T-helper 1 cell (primary cell): Measurements from ENCODE around the gene RANGRF.

ENCODE experiments used
- DNase-seq, 5 donors: peaks; one replicate each; pipeline ENCODE4 v3.0.0-alpha.2; 2012 to 2020

RANGRF gene

DNA sequence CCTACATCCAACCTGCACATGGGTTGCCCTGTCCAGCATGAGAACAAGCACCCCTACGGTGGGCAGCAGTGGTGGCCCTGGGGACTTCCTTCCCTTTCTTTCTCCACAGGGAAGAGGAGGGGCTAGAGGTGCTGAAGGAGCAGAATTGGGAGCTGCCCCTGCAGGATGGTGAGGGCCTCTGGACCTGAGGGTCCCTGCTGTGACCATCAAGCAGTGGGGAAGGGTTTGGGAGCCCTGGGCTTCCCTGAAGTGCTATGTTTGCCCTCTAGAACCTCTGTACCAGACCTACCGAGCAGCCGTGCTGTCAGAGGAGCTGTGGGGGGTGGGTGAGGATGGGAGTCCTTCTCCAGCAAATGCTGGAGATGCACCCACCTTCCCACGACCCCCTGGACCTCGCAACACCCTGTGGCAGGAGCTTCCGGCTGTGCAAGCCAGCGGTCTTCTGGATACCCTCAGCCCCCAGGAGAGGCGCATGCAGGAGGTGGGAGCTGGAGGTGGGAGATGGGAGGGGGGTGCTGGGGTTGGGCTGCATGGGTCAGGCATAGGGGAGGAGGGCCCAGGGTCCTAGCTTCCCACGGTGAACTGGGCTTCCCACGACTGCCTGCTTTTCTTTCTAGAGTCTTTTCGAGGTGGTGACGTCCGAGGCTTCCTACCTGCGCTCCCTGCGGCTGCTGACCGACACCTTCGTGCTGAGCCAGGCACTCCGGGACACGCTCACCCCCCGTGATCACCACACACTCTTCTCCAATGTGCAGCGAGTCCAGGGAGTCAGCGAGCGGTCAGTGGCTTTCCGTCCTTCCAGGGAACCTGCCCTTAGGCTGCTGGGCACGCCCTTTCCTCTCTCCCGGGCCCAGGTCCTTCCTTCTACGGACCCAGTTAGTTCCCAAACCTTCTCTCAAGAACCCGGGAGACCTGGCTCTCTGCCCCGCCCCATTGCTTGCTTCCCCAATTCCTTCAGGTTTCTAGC, 26.6 kb downstream of the RANGRF start:
- DNase-seq = no peak

DNA sequence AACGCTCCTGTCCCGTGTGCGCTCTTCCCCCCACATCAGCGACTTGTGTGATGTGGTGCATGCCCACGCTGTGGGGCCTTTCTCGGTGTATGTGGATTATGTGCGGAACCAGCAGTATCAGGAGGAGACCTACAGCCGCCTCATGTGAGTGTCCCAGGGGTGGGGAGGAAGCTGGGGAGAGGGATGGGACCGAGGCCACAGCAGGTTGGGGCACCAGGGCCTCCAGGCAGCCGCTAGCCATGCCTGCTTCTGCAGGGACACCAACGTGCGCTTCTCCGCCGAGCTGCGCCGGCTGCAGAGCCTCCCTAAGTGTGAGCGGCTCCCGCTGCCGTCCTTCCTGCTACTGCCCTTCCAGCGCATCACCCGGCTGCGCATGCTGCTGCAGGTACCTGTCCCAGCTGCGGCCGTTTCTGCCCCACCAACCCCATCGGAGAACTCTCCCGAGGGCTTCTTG, 27.3 kb downstream of the RANGRF start:
- no peak for DNase-seq

DNA sequence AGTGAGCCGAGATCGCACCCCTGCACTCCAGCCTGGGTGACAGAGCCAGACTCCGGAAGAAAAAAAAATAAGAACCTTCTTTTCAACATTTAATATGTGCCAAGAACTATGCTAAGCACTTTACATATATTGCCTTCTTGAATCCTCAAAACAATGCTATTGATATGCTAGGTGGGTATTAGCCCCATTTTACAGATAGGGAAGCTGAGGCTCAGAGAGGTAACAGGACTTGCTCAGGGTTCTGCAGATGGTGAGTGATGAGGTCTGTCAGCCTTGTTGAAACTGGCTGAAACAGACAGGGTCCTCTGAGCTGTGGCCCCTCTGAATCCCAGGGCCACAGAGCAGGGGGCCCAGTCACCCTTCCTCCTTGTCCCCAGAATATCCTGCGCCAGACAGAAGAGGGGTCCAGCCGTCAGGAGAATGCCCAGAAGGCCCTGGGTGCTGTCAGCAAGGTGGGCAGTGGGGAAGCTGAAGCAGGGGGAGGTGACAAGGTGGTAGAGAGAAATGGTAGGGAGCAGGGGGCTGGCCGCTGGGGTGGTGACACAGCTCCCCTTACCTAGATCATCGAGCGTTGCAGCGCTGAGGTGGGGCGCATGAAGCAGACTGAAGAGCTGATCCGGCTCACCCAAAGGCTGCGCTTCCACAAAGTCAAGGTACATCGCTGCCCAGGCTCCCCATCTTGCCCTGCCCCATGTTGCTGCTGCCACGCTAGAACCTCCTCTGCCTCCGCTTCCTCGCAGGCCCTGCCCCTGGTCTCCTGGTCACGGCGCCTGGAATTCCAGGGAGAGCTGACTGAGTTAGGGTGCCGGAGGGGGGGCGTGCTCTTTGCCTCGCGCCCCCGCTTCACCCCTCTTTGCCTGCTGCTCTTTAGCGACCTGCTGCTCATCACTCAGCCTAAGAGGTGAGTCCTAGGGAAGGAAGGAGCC, 29.8 kb downstream of the RANGRF start:
- no peak for DNase-seq

DNA sequence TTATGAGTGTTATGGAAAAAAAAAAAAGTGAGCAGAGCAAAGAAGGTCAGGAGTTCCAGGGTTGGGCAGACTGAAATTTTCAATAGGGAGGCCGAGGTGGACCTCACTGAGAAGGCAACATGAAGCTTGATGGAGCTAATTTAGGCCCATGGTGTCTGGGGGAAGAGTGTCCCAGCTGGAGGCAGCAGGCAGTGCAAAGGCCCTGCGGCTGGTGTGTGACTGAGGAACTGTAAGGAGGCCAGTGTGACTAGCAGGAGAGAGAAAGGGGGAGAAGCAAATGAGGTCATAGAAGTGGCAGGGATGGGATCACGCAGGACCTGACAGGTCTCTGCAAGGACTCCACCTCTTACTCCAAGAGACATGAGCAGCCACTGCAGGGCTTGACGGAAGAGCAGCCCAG, 31.8 kb downstream of the RANGRF start:
- no peak for DNase-seq

- no peak for DNase-seq
These were observed 32.5 kb downstream of the RANGRF start for GRCh38 chr17:8320990-8321389.

DNA sequence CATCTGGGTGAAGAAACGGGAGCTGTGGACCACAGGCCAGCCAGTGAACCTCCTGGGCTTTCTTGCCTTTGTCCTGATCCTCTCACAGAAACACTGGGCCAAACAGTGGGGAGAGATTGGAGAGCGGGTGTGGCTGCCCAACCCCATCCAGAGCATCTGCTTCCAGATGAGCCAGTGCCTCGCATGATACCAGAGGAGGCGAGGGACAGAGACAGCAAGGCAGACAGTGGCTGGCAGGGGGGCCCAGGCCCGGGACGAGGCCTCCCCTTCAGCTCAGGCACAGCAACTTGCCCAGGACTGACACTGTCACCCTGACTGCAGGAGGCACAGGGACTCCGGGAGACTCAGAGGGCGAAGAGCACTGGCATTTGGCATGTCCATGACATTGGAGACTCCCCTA, 33.6 kb downstream of the RANGRF start:
- DNase-seq = no peak

DNA sequence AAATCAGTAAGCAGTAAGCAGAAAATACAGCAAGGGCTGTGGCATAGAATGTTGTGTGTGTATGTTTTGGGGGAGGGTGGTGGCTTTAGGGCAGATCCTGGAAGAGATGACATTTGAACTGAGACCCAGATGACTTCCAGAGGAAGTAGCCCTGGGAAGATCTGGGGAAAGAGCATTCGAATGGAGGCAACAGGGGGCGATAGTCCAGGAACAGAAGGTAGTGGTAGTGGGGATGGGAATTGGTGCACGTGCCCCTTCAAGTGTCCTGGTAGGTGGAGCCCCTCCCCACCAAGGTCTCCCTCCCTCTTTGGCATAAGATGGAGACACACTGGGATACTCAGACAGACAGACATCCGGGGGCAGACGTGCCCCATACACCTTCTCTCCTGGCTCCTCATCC, 35.7 kb downstream of the RANGRF start:
- no peak for DNase-seq

- DNase-seq = no peak
These were observed 36.5 kb downstream of the RANGRF start for GRCh38 chr17:8324923-8325322.

GRCh38 chr17:8326511-8327302, 38.2 kb downstream of the RANGRF start:
- DNase-seq = peak in 1 of 5 donors; percentile 4

DNA sequence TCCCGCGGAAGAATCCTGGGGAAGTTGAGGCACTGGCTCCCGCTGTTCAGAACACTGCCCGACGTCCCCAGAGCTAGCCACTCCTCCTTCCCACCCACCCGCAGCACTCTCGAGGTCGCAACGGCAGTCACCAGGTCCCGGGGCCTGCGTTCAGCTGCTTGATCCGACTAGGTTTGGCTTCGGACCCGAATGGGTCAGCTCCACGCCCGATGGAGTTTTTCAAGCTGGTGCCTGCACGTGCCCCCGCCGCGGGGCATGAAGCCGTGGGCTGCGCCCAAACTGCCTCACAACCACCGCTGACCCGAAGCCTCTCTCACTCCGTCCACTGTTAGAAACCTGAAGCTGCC, 38.8 kb downstream of the RANGRF start:
- DNase-seq = no peak

- no peak for DNase-seq
These were observed 43.7 kb downstream of the RANGRF start for GRCh38 chr17:8332128-8332527.

GRCh38 chr17:8332688-8333087, 44.2 kb downstream of the RANGRF start:
- DNase-seq = no peak

DNA sequence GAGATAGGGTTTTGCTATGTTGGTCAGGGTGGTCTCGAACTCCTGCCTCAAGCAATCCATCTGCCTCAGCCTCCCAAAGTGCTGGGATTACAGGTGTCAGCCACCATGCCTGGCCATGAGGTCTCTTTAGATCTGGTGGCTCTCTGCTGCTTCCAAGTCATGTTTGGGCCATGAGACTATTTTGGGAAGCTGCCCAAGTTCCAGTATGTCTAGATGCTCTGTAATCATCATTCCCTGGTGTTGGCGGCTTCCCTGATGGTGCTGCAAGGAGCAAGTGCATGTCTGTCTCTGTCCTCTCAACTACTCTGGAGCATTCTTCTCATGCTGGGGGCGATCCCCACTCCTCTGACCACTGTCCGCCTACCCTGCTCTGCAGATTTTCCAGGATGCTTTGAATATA, 44.8 kb downstream of the RANGRF start:
- DNase-seq = no peak

DNA sequence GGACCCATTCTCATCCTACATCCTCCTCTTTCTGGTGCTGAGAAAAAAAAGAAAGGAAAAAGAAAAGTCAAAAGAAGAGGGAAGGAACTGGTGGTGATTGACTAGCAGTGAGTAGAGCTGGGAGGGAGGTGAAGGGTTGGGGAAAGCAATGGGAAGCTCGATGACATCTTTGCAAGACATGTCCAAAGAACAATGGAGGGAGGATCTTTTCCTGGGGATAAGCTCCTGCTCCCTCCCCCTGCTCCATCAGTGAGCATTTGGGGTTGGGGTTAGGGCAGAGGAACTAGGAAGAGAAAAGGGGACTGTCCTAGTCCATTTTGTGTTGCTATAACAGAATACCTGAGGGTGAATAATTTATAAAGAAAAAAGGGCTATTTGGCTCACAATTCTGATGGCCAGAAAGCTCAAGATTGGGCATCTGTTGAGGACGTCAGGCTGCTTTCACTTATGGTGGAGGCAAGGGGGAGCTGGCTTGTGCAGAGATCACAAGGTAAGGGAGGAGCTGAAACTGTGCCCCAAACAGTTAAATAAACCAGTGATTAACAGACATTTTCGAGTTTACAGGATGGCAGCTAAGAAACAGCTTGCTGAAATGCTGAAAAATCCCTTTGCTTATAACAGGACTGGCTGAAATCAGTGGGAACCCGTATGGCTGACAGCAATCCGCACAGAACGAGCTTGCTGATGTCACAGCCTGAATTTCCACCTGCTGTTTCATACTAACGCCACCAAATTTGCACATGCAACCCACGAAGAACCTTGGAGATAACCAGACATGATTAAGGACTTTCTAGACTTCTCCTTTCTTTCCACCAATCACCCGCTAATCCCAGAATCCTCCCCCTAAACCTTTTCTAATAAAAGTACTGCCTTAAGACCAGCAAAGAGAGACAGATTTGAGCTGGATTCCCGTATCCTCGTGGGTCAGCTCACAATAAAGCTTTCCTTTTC, 49.6 kb downstream of the RANGRF start:
- DNase-seq = no peak

GRCh38 chr17:8338753-8339140, 50.3 kb downstream of the RANGRF start:
- no peak for DNase-seq

DNA sequence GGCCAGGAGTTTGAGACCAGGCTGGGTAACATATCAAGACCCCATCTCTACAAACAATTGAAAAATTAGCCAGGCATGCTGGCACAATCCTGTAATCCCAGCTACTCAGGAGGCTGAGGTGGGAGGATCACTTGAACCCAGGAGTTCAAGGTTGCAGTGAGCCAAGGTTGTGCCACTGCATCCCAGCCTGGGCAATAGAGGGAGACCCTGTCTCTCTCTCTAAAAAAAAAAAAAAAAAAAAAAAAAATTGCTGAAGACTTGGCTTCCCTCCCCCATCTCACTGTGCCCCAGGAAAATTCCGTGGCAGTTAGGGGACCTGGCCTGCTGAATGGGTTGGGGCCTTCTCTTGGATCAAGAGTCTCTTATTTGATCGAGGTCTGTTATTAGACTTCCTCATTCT, 51.1 kb downstream of the RANGRF start, which contains the start of gene ODF4:
Gene ODF4, plus strand, starts transcription at position 301 of the 400 bp plus-strand sequence. CDS start 212 bp downstream, outside the sequence.
- DNase-seq = no peak
